Measurements from ENCODE around the gene PANK1. TPM values are rescaled to one million over a fixed set of nuclear protein-coding genes. Genes with fewer than 3 reads are reported as not detected.

PANK1 gene
- total RNA-seq, 1 experiment from 2014 or later, result 24.0 TPM

GRCh38 chr10:89567576-89568245 is 77.3 kb downstream of the PANK1 start:
- POLR2A ChIA-PET, result no interaction called here
- TF ChIP-seq CTCF (IDR thresholded peaks at IDR 0.05; ENCODE audit: insufficient read depth in 1 of 2, low read depth in 1 of 2, low read length in 1 of 2, severe bottlenecking in 1 of 2, unreplicated experiment in 1 of 2), result no peak
- no peak overlapping the region for H3K4me3 Mint-ChIP-seq (ENCODE audit: unreplicated experiment)
- H3K27me3 ChIP-seq (replicated peaks; ENCODE audit: control insufficient read depth, insufficient read depth, low read length), result no peaks in the 10 kb centered on the region
- no peak overlapping the region for H3K4me3 ChIP-seq (ENCODE audit: low read depth, low read length)
- no peaks in the 10 kb centered on the region for H3K4me1 Mint-ChIP-seq (ENCODE audit: low read depth, unreplicated experiment)
- H3K9me3 Mint-ChIP-seq (ENCODE audit: unreplicated experiment), result no peaks in the 10 kb centered on the region
- H3K27me3 Mint-ChIP-seq (ENCODE audit: insufficient read depth, unreplicated experiment), result peaks cover 3% of the 10 kb centered on the region
- intact Hi-C loops (cut with micrococcal nuclease; ENCODE audit: unreplicated experiment), result loop anchor here (10.0 kb wide), 1 partner anchor 273 kb away; no protein-coding TSS in a partner anchor
- CTCF ChIA-PET, result no interaction called here
- 0 out of 2 replicates have a peak, but pooled peaks cover under 1% of the 10 kb centered on the region for H3K4me1 ChIP-seq
- BruUV-seq (replicated peaks), result no TSS peak
- DNase-seq, result no peak
- no peaks in the 10 kb centered on the region for H3K36me3 Mint-ChIP-seq (ENCODE audit: insufficient read depth, unreplicated experiment)
- no peaks in the 10 kb centered on the region for H3K36me3 ChIP-seq (ENCODE audit: control insufficient read depth, insufficient read depth, low read length)
- no peak overlapping the region for H3K27ac Mint-ChIP-seq (ENCODE audit: unreplicated experiment)
- H3K9me3 ChIP-seq, result no peaks in the 10 kb centered on the region

GRCh38 chr10:89566992-89567391 is 78.0 kb downstream of the PANK1 start:
- intact Hi-C loops (cut with micrococcal nuclease; ENCODE audit: unreplicated experiment), result loop anchor here (10.0 kb wide), 1 partner anchor 272 kb away; no protein-coding TSS in a partner anchor
- no TSS peak for BruUV-seq (replicated peaks)
- Mint-ChIP-seq H3K27me3 (ENCODE audit: insufficient read depth, unreplicated experiment) (peaks cover 3% of the 10 kb centered on the region), H3K9me3 (ENCODE audit: unreplicated experiment) (no peaks in the 10 kb centered on the region), H3K4me1 (ENCODE audit: low read depth, unreplicated experiment) (peaks cover 6% of the 10 kb centered on the region), H3K36me3 (ENCODE audit: insufficient read depth, unreplicated experiment) (no peaks in the 10 kb centered on the region), H3K27ac (ENCODE audit: unreplicated experiment) (no peak overlapping the region), H3K4me3 (ENCODE audit: unreplicated experiment) (no peak overlapping the region)
- no peak overlapping the region for H3K4me3 ChIP-seq (ENCODE audit: low read depth, low read length)
- POLR2A ChIA-PET, result interaction anchor here (0.6 kb wide), 1 partner anchor 1704 kb away, joined by 3 read pairs; no protein-coding TSS in a partner anchor
- CTCF ChIA-PET, result no interaction called here
- no peak for DNase-seq
- peaks cover 5% of the 10 kb centered on the region; the same call in 1 of the 2 replicates for H3K4me1 ChIP-seq
- no peak for TF ChIP-seq CTCF (IDR thresholded peaks at IDR 0.05; ENCODE audit: insufficient read depth in 1 of 2, low read depth in 1 of 2, low read length in 1 of 2, severe bottlenecking in 1 of 2, unreplicated experiment in 1 of 2)
- no peaks in the 10 kb centered on the region for H3K36me3 ChIP-seq (ENCODE audit: control insufficient read depth, insufficient read depth, low read length)
- no peaks in the 10 kb centered on the region for H3K27me3 ChIP-seq (replicated peaks; ENCODE audit: control insufficient read depth, insufficient read depth, low read length)
- no peaks in the 10 kb centered on the region for H3K9me3 ChIP-seq

GRCh38 chr10:89566095-89566950 is 78.7 kb downstream of the PANK1 start:
- no peak for TF ChIP-seq CTCF (IDR thresholded peaks at IDR 0.05; ENCODE audit: insufficient read depth in 1 of 2, low read depth in 1 of 2, low read length in 1 of 2, severe bottlenecking in 1 of 2, unreplicated experiment in 1 of 2)
- Histone ChIP-seq H3K36me3 (ENCODE audit: control insufficient read depth, insufficient read depth, low read length) (no peaks in the 10 kb centered on the region), H3K4me1 (peaks cover 5% of the 10 kb centered on the region; the same call in 1 of the 2 replicates), H3K27me3 (replicated peaks; ENCODE audit: control insufficient read depth, insufficient read depth, low read length) (no peaks in the 10 kb centered on the region), H3K9me3 (no peaks in the 10 kb centered on the region), H3K4me3 (ENCODE audit: low read depth, low read length) (no peak overlapping the region)
- ChIA-PET CTCF (interaction anchor here (0.6 kb wide), 1 partner anchor 178 kb away, joined by 4 read pairs; no protein-coding TSS in a partner anchor), POLR2A (interaction anchor here (0.6 kb wide), 1 partner anchor 1703 kb away, joined by 3 read pairs; no protein-coding TSS in a partner anchor)
- no TSS peak for BruUV-seq (replicated peaks)
- DNase-seq, result no peak
- H3K27me3 Mint-ChIP-seq (ENCODE audit: insufficient read depth, unreplicated experiment), result peaks cover 3% of the 10 kb centered on the region
- intact Hi-C loops (cut with micrococcal nuclease; ENCODE audit: unreplicated experiment), result loop anchor here (10.0 kb wide), 1 partner anchor 272 kb away; no protein-coding TSS in a partner anchor
- no peaks in the 10 kb centered on the region for H3K36me3 Mint-ChIP-seq (ENCODE audit: insufficient read depth, unreplicated experiment)
- no peak overlapping the region for H3K4me3 Mint-ChIP-seq (ENCODE audit: unreplicated experiment)
- peaks cover 8% of the 10 kb centered on the region for H3K4me1 Mint-ChIP-seq (ENCODE audit: low read depth, unreplicated experiment)
- no peak overlapping the region for H3K27ac Mint-ChIP-seq (ENCODE audit: unreplicated experiment)
- no peaks in the 10 kb centered on the region for H3K9me3 Mint-ChIP-seq (ENCODE audit: unreplicated experiment)

All from Caco-2 (cell line).